ENCODE measurements around the gene CFTR.

Gene CFTR

DNA sequence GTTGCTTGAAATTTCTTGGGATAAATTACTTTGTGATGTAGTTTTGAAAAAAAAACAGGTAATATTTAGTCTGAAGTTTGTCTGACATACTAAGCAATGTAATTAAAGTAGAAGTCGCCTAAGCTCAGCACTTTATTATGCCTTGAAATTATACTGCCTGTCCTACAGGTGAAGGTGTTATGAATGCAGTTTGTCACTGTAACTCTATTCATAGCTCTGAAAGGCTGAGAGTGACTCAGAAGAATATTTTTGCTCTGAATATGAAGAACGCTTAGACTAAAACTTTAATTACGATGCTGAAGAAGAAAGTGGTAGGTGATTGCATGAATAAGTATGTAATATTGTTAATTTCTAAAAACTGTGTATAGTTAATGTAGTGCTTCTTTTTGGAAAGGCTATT is 9.2 kb downstream of the CFTR start:
- Histone ChIP-seq H3K27ac (ENCODE audit: extremely low read depth, low read depth, low read length) (no peak overlapping the region), H3K4me1 (ENCODE audit: control insufficient read depth, insufficient read depth, low read length) (no peaks in the 10 kb centered on the region), H3K4me3 (ENCODE audit: low read depth, low read length) (no peak overlapping the region), H3K36me3 (ENCODE audit: control insufficient read depth in 2 of 2, insufficient read depth in 1 of 2, low read length in 2 of 2) (no peaks in the 10 kb centered on the region), H3K9me3 (ENCODE audit: control insufficient read depth, insufficient read depth, low read depth, low read length) (no peaks in the 10 kb centered on the region)
- ChIA-PET POLR2A (no interaction called here), CTCF (no interaction called here)
- no peak for TF ChIP-seq TRIM28 (IDR thresholded peaks at IDR 0.05; ENCODE audit: borderline replicate concordance, low read length)
- no peak for TF ChIP-seq ZNF585B (tag by site-specific recombination; IDR thresholded peaks at IDR 0.05)
- no peak for TF ChIP-seq MZF1 (tag by site-specific recombination; IDR thresholded peaks at IDR 0.05; ENCODE audit: borderline replicate concordance)
- no peak for TF ChIP-seq KLF10 (tag by site-specific recombination; IDR thresholded peaks at IDR 0.05)
- no peak for TF ChIP-seq PRDM4 (tag by site-specific recombination; IDR thresholded peaks at IDR 0.05)
- TF ChIP-seq, protein P1, sequence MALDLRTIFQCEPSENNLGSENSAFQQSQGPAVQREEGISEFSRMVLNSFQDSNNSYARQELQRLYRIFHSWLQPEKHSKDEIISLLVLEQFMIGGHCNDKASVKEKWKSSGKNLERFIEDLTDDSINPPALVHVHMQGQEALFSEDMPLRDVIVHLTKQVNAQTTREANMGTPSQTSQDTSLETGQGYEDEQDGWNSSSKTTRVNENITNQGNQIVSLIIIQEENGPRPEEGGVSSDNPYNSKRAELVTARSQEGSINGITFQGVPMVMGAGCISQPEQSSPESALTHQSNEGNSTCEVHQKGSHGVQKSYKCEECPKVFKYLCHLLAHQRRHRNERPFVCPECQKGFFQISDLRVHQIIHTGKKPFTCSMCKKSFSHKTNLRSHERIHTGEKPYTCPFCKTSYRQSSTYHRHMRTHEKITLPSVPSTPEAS (tag by site-specific recombination; IDR thresholded peaks at IDR 0.05) = no peak
- no peak for TF ChIP-seq ZNF555 (tag by site-specific recombination; conservative IDR thresholded peaks at IDR 0.05)
- TF ChIP-seq ZNF580 (tag by site-specific recombination; IDR thresholded peaks at IDR 0.05) = no peak

DNA sequence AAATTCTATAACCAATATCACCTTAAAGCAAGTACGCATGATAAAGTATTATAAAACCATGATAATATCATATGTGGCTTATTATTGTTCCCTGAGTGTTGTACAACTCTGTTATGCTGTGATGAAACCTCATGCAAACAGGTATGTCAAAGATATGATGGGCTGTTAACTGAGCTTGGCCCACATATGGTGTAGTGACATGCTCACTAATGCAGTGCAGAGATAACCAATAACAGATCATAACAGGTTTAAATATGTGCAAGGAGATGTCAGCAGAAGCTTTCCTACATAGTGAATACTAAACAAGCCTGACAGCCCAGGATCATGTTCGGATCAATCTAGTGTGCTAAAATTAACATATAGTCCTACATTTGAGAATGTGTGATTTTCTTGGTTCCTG is 9.6 kb downstream of the CFTR start:
- H3K9me3 ChIP-seq (ENCODE audit: control insufficient read depth, insufficient read depth, low read depth, low read length) = no peaks in the 10 kb centered on the region
- ChIA-PET CTCF (no interaction called here), POLR2A (no interaction called here)
- no peaks in the 10 kb centered on the region for H3K36me3 ChIP-seq (ENCODE audit: control insufficient read depth in 2 of 2, insufficient read depth in 1 of 2, low read length in 2 of 2)
- no peak overlapping the region for H3K27ac ChIP-seq (ENCODE audit: extremely low read depth, low read depth, low read length)
- no peaks in the 10 kb centered on the region for H3K4me1 ChIP-seq (ENCODE audit: control insufficient read depth, insufficient read depth, low read length)
- H3K4me3 ChIP-seq (ENCODE audit: low read depth, low read length) = no peak overlapping the region
- TF ChIP-seq ZNF600 (tag by site-specific recombination; IDR thresholded peaks at IDR 0.05) = no peak
- TF ChIP-seq ZNF112 (tag by site-specific recombination; IDR thresholded peaks at IDR 0.05) = no peak
- no peak for TF ChIP-seq ZNF624 (tag by site-specific recombination; IDR thresholded peaks at IDR 0.05)
- TF ChIP-seq MYNN (tag by site-specific recombination; IDR thresholded peaks at IDR 0.05; ENCODE audit: borderline replicate concordance) = no peak
- TF ChIP-seq ZNF610 (tag by site-specific recombination; IDR thresholded peaks at IDR 0.05; ENCODE audit: borderline replicate concordance) = no peak
- no peak for TF ChIP-seq ZNF223 (tag by site-specific recombination; IDR thresholded peaks at IDR 0.05)
- no peak for TF ChIP-seq ZNF48 (tag by site-specific recombination; IDR thresholded peaks at IDR 0.05)
- TF ChIP-seq ZNF174 (tag by site-specific recombination; IDR thresholded peaks at IDR 0.05) = no peak
- no peak for TF ChIP-seq ZNF416 (tag by site-specific recombination; IDR thresholded peaks at IDR 0.05)
- TF ChIP-seq, protein P2, sequence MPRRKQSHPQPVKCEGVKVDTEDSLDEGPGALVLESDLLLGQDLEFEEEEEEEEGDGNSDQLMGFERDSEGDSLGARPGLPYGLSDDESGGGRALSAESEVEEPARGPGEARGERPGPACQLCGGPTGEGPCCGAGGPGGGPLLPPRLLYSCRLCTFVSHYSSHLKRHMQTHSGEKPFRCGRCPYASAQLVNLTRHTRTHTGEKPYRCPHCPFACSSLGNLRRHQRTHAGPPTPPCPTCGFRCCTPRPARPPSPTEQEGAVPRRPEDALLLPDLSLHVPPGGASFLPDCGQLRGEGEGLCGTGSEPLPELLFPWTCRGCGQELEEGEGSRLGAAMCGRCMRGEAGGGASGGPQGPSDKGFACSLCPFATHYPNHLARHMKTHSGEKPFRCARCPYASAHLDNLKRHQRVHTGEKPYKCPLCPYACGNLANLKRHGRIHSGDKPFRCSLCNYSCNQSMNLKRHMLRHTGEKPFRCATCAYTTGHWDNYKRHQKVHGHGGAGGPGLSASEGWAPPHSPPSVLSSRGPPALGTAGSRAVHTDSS (tag by site-specific recombination; IDR thresholded peaks at IDR 0.05) = no peak
- no peak for TF ChIP-seq EGR2 (tag by site-specific recombination; IDR thresholded peaks at IDR 0.05; ENCODE audit: low read depth)
- TF ChIP-seq ZNF433 (tag by site-specific recombination; IDR thresholded peaks at IDR 0.05; ENCODE audit: low read depth) = no peak
- no peak for TF ChIP-seq ZNF571 (tag by site-specific recombination; IDR thresholded peaks at IDR 0.05)
